Coronary artery (tissue), 2 donors: ENCODE measurements around the gene CHST3.

Experiments used
- DNase-seq: peaks from one replicate; pipeline ENCODE4 v3.0.0-alpha.2; 2017; ENCODE audit warnings: low spot score
- H3K27ac ChIP-seq, 2 donors: fragments of 200-600 bp; sonication (generic); one replicate each; pipeline ENCODE4 v1.5.1; 2016 to 2019
- H3K4me3 ChIP-seq: fragments of 200-600 bp; sonication (generic); 2 replicates; pipeline ENCODE4 v1.5.1; 2016; ENCODE audit warnings: mild to moderate bottlenecking, moderate library complexity
- TF ChIP-seq, protein P1 (sequence below): fragments of 200-600 bp; sonication (generic); IDR thresholded peaks from one replicate; pipeline ENCODE4 v1.5.1; 2019; ENCODE audit warnings: antibody characterized with exemption

CHST3 gene

DNA sequence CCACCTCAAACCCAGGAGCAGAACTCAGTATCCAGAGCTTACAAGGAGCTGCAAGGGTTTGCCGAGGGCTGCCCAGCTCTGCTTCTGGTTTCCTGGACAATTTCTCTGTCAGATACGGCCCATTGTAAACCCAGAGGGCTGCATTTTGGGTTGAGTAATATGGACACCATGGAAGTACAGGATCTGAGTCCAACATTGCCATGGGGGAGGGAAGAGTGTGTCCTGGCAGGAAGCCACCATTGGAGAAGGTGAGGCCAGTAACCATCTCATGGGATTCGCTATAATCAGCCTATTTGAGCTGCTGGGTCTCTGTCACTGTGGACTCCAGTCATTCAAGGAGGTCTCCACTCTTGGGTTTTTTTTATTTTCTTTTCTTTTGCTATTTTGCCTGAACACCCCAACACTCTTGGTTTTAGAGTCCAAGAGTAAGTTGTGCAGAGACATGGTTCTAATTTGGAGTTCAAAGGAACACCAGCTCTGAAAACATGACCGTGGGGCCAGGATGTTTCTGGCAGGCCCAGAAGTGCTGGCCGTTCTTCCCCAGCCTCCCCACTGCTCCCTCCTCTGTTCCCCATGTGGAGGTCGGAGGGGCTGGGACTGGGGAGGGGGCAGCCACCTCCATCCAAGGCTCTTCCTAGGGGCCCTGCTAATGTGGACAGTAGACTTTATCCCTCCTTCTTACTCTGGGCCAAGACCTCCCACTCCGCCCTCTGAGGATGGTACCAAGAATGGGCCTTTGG lies 46.2 kb downstream of the CHST3 start:
- no peak for DNase-seq

DNA sequence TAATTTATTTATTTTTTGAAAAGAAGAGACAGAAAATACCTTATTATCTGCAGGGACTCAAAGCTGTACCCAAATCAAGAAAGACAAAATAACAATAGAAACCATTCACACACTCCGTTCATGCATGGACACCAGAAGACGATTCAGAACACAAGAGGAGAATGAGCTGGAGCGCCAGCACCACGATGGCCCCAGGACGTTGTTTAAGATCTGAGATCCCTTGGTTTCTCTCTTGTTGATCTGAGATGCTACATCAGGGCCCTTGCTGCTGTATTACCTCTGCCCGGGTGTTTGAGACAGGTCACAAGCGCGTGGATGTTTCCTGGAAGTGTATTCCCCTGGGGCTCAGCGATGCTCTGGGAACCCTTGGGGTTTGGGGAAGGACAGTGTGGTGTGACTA lies 46.8 kb downstream of the CHST3 start:
- no peak for DNase-seq
- H3K27ac ChIP-seq = peak overlapping the region; percentile 92 to 93

More for the DNA sequence above, 46.2 kb downstream of the CHST3 start:
- H3K27ac ChIP-seq = peak overlapping the region; percentile 92 to 93
- H3K4me3 ChIP-seq = peak overlapping the region; percentile 45
- TF ChIP-seq, protein P1, sequence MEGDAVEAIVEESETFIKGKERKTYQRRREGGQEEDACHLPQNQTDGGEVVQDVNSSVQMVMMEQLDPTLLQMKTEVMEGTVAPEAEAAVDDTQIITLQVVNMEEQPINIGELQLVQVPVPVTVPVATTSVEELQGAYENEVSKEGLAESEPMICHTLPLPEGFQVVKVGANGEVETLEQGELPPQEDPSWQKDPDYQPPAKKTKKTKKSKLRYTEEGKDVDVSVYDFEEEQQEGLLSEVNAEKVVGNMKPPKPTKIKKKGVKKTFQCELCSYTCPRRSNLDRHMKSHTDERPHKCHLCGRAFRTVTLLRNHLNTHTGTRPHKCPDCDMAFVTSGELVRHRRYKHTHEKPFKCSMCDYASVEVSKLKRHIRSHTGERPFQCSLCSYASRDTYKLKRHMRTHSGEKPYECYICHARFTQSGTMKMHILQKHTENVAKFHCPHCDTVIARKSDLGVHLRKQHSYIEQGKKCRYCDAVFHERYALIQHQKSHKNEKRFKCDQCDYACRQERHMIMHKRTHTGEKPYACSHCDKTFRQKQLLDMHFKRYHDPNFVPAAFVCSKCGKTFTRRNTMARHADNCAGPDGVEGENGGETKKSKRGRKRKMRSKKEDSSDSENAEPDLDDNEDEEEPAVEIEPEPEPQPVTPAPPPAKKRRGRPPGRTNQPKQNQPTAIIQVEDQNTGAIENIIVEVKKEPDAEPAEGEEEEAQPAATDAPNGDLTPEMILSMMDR = no peak

DNA sequence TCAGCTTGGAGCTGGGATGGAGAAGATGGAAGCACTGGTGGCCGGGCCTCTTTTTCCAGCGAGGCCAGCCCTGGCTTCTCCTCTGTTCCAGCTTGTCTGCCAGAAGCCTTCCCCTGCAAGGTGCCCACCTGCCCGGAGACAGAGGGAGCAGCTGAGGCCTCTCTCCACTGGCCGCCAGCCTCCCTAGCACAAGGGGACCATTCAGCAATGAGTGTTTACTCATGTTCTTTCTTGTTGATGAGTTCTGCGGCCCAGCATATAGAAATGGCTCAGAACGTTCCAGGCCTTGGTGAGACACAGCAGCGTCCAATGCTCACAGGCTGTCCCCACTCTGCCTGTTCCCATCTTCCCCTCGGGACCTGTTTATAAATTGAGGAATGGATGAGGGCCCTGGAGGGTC lies 47.3 kb downstream of the CHST3 start:
- TF ChIP-seq, protein P1 = no peak
- Histone ChIP-seq H3K4me3 (no peak overlapping the region), H3K27ac (peak overlapping the region in 1 of 2 donors; percentile 92)
- no peak for DNase-seq

More for the DNA sequence above, 46.8 kb downstream of the CHST3 start:
- TF ChIP-seq, protein P1 = no peak
- H3K4me3 ChIP-seq = no peak overlapping the region

DNA sequence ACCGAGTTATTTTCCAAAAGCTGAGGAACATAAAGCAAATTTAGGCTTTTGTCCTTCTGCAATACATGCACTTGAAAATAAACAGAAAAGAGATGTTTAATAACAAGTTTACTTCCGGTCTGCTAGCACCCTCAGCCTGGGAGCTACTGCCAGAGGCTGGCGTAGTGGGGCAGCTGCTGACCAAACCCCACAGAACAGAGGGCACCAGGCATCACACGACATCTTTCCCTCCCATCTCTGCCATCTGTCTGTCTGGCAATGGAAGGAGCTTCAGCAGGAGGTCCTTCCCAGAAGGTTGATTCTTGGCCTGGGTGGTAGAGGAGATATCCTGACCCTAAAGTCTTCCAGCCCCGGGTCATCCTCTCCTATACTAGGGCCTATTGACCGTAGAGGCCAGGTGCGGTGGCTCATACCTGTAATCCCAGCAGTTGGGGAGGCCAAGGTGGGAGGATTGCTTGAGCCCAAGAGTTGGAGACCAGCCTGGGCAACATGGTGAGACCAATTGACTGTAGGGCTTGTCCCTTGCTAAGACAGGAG lies 47.8 kb downstream of the CHST3 start:
- TF ChIP-seq, protein P1 = no peak
- H3K4me3 ChIP-seq = no peak overlapping the region
- no peak for DNase-seq
- peak overlapping the region in 1 of 2 donors; percentile 92 for H3K27ac ChIP-seq

DNA sequence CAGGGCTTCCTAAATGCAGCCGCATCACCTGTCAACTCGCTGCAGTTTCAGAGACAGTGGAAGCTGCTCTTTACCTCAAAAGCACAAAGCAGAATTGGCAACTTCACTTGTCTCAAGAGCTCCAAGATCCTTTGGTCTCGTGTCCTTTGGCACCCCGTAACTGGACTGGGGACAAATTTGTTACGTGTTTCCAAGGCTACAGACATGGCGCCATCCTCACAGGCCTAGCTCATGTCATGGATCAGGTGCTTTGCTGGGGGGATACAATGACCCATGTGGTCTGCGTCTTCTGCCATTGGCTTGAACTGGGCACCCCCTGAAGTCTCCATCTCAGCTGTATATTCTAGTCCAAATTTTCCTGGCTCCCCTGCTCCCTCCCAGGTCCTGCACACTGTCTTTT lies 48.6 kb downstream of the CHST3 start:
- Histone ChIP-seq H3K4me3 (no peak overlapping the region), H3K27ac (no peak overlapping the region)
- no peak for DNase-seq
- TF ChIP-seq, protein P1 = no peak

DNA sequence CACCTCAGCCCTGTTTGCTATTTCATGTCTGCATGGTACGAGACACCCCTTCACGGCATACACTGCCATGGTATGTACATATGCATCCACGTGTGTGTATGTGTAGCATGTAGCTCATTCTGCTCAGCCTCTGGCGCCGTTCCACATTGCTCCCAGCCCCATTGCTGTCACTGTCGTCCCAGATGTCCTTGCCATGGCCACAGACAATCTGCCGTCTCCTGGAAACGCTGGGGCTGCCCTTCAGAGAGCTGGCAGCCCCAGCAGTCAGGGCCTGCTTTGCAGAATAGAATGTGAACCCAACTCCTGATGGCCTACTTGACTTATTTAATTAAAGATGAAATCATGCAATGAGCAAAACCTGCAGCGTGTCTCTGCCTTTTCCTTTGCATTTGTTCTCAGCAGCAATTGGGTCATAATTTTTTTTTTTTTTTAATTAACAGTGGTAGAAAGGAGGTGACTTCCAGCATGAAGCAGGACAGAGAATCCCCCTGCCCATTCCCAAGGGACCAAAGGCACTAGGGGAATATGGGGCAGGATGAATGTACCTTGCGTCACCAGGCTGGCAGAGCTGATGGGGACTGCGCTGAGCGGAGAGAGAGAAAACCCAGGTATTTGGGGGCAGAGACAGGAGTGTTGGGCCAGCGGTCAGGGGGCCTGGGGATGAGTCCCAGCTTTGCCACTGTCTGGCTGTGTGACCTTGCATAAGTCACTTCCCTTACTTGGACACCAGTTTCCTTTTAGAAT lies 49.2 kb downstream of the CHST3 start:
- TF ChIP-seq, protein P1 = no peak
- no peak for DNase-seq
- peak overlapping the region in 1 of 2 donors; percentile 39 for H3K27ac ChIP-seq
- H3K4me3 ChIP-seq = no peak overlapping the region
